ENCODE data around the gene CCDC86. TPM values are rescaled to one million over a fixed set of nuclear protein-coding genes. Genes with fewer than 3 reads are reported as not detected.

CCDC86 gene
- polyA plus RNA-seq, 1 of the 3 experiments (the other 2 are of a cell fraction), result 34.7 TPM

GRCh38 chr11:60858236-60858635 lies 16.3 kb downstream of the CCDC86 start:
- 91% methylated on average over 2 of the region's 8 CpGs for WGBS (ENCODE audit: low lambda C conversion rate)
- POLR2A ChIA-PET, result no interaction called here
- DNase-seq, result no peak

GRCh38 chr11:60858731-60859464 lies 17.0 kb downstream of the CCDC86 start:
- Histone ChIP-seq H2AFZ (ENCODE audit: low read depth) (no peak overlapping the region), H3K36me3 (replicated peaks in 1 of 2; ENCODE audit: control insufficient read depth in 1 of 2, insufficient read depth in 2 of 2, low read length in 1 of 2) (no peaks in the 10 kb centered on the region), H3K9me3 (no peaks in the 10 kb centered on the region), H3K4me1 (ENCODE audit: control insufficient read depth in 1 of 2, insufficient read depth in 2 of 2, low read depth in 1 of 2, low read length in 1 of 2) (no peaks in the 10 kb centered on the region), H3K9me2 (no peaks in the 10 kb centered on the region), H3K79me2 (ENCODE audit: insufficient read depth) (no peaks in the 10 kb centered on the region), H4K20me1 (ENCODE audit: insufficient read depth) (no peaks in the 10 kb centered on the region), H3F3A (replicated peaks; ENCODE audit: insufficient read depth) (no peaks in the 10 kb centered on the region), H3K4me3 (ENCODE audit: low read depth in 2 of 2, low read length in 1 of 2) (no peak overlapping the region; a peak in 1 of 4 replicates), H3K27ac (ENCODE audit: low read depth in 2 of 2, low read length in 1 of 2) (no peak overlapping the region), H3K27me3 (ENCODE audit: insufficient read depth) (no peaks in the 10 kb centered on the region; the same call in 1 of the 2 replicates), H3K4me2 (no peak overlapping the region), H3K9ac (no peak overlapping the region)
- TF ChIP-seq ZBTB33 (IDR thresholded peaks at IDR 0.05; ENCODE audit: borderline replicate concordance, low read depth) (no peak), MAX (IDR thresholded peaks at IDR 0.05; ENCODE audit: low read depth) (no peak), RAD21 (IDR thresholded peaks at IDR 0.05; ENCODE audit: low read length) (no peak), RCOR1 (IDR thresholded peaks at IDR 0.05; ENCODE audit: low read length) (no peak), TEAD4 (IDR thresholded peaks at IDR 0.05; ENCODE audit: borderline replicate concordance, insufficient read depth) (no peak)
- ChIA-PET CTCF (interaction anchor here (1.3 to 1.5 kb wide), 2 partner anchors 28 to 40 kb away, joined by 4 to 6 read pairs; no protein-coding TSS in a partner anchor), POLR2A (no interaction called here)
- 68% methylated on average over 3 of the region's 4 CpGs for WGBS (ENCODE audit: low lambda C conversion rate)
- no peak for DNase-seq

More at GRCh38 chr11:60858236-60858635, 16.3 kb downstream of the CCDC86 start:
- Histone ChIP-seq H3K4me1 (ENCODE audit: control insufficient read depth in 1 of 2, insufficient read depth in 2 of 2, low read depth in 1 of 2, low read length in 1 of 2) (no peaks in the 10 kb centered on the region), H3K27ac (ENCODE audit: low read depth in 2 of 2, low read length in 1 of 2) (no peak overlapping the region), H3K9ac (no peak overlapping the region), H3K36me3 (replicated peaks in 1 of 2; ENCODE audit: control insufficient read depth in 1 of 2, insufficient read depth in 2 of 2, low read length in 1 of 2) (no peaks in the 10 kb centered on the region), H4K20me1 (ENCODE audit: insufficient read depth) (no peaks in the 10 kb centered on the region), H2AFZ (ENCODE audit: low read depth) (no peak overlapping the region), H3K9me3 (no peaks in the 10 kb centered on the region), H3K79me2 (ENCODE audit: insufficient read depth) (no peaks in the 10 kb centered on the region), H3K9me2 (no peaks in the 10 kb centered on the region), H3K4me2 (no peak overlapping the region), H3K27me3 (ENCODE audit: insufficient read depth) (no peaks in the 10 kb centered on the region), H3F3A (replicated peaks; ENCODE audit: insufficient read depth) (no peaks in the 10 kb centered on the region), H3K4me3 (ENCODE audit: low read depth in 2 of 2, low read length in 1 of 2) (no peak overlapping the region)
- CTCF ChIA-PET, result interaction anchor here (1.3 to 1.5 kb wide), 2 partner anchors 27 to 41 kb away, joined by 4 to 6 read pairs; no protein-coding TSS in a partner anchor
- TF ChIP-seq RCOR1 (IDR thresholded peaks at IDR 0.05; ENCODE audit: low read length) (no peak), USF2 (IDR thresholded peaks at IDR 0.05; ENCODE audit: borderline replicate concordance, low read depth, low read length) (no peak)

All from SK-N-SH (cell line).